PC-3 (cell line): ENCODE data around the gene ACOXL. TPM values are rescaled to one million over a fixed set of nuclear protein-coding genes. Genes with fewer than 3 reads are reported as not detected.

ENCODE experiments used
- ATAC-seq: fragments of 200-7000 bp; cut with Tn5 transposase; 2 replicates; pipeline ENCODE4 v1.9.1; 2020; ENCODE audit warnings: mild to moderate bottlenecking, moderate library complexity
- BruUV-seq: library from RNA; stranded (reverse); fragments of 400-500 nt; replicated peaks from 2 replicates; lab custom pipeline; 2021; lab: Mats Ljungman, UMichigan
- CTCF ChIA-PET: fragments of 300-600 bp; sonication (Branson Sonifier 250); formaldehyde crosslinking; loops from one replicate; lab custom pipeline; 2022; ENCODE audit warnings: antibody characterized with exemption; lab: Charles Lee
- POLR2A ChIA-PET: fragments of 300-600 bp; sonication (Branson Sonifier 250); formaldehyde crosslinking; loops from one replicate; lab custom pipeline; 2022; ENCODE audit warnings: antibody characterized with exemption; ENCODE audit not compliant: unreplicated experiment; lab: Charles Lee
- DNase-seq: peaks from one replicate; pipeline ENCODE4 v3.0.0-alpha.2; 2015
- H2AFZ ChIP-seq: fragments of 300-600 bp; sonication (generic); 2 replicates; pipeline ENCODE4 v1.6.0; 2016; ENCODE audit warnings: antibody characterized with exemption, low read length
- H3F3A ChIP-seq: fragments of 300-600 bp; sonication (generic); one replicate; pipeline ENCODE4 v1.6.0; 2017; ENCODE audit warnings: antibody characterized with exemption, low read length, control low read depth, mild to moderate bottlenecking; ENCODE audit not compliant: unreplicated experiment
- H3K27ac ChIP-seq: fragments of 300-600 bp; sonication (generic); 2 replicates; pipeline ENCODE4 v1.5.1; 2016; ENCODE audit warnings: mild to moderate bottlenecking, low read length
- H3K27me3 ChIP-seq: fragments of 300-600 bp; sonication (generic); 2 replicates; pipeline ENCODE4 v1.6.1; 2016; ENCODE audit warnings: low read length, mixed read lengths
- H3K36me3 ChIP-seq: fragments of 300-600 bp; sonication (generic); 2 replicates; pipeline ENCODE4 v1.6.1; 2016; ENCODE audit warnings: low read depth, mixed run types, low read length, mixed read lengths
- H3K4me1 ChIP-seq: fragments of 300-600 bp; sonication (generic); 2 replicates; pipeline ENCODE4 v1.5.1; 2016; ENCODE audit warnings: low read length; ENCODE audit not compliant: insufficient read depth
- H3K4me2 ChIP-seq: fragments of 300-600 bp; sonication (generic); 2 replicates; pipeline ENCODE4 v1.6.0; 2016; ENCODE audit warnings: low read length
- H3K4me3 ChIP-seq: fragments of 300-600 bp; sonication (generic); 2 replicates; pipeline ENCODE4 v1.5.1; 2016; ENCODE audit warnings: mild to moderate bottlenecking, low read length, mixed read lengths
- H3K79me2 ChIP-seq: fragments of 300-600 bp; sonication (generic); 2 replicates; pipeline ENCODE4 v1.6.1; 2017; ENCODE audit warnings: low read length, mixed read lengths
- H3K9ac ChIP-seq: fragments of 300-600 bp; sonication (generic); 2 replicates; pipeline ENCODE4 v1.6.0; 2016; ENCODE audit warnings: mild to moderate bottlenecking, low read length
- H3K9me2 ChIP-seq: fragments of 300-600 bp; sonication (generic); replicated peaks from 2 replicates; pipeline ENCODE4 v1.6.1; 2016; ENCODE audit warnings: mixed run types, low read length, mixed read lengths
- H3K9me3 ChIP-seq: fragments of 300-600 bp; sonication (generic); 2 replicates; pipeline ENCODE4 v1.6.1; 2016; ENCODE audit warnings: low read length, mixed read lengths
- H4K20me1 ChIP-seq: fragments of 300-600 bp; sonication (generic); 2 replicates; pipeline ENCODE4 v1.6.1; 2016; ENCODE audit warnings: low read length, mixed read lengths
- CTCF ChIP-seq: fragments of 300-600 bp; sonication (generic); conservative IDR thresholded peaks from 2 replicates; pipeline ENCODE4 v1.5.1; 2017; ENCODE audit warnings: antibody characterized with exemption, low read depth, mild to moderate bottlenecking, low read length
- EZH2 ChIP-seq: fragments of 300-600 bp; sonication (generic); IDR thresholded peaks from one replicate; pipeline ENCODE4 v1.6.1; 2017; ENCODE audit warnings: antibody characterized with exemption, mild to moderate bottlenecking, low read length; ENCODE audit not compliant: unreplicated experiment
- EZH2phosphoT487 ChIP-seq: fragments of 300-600 bp; sonication (generic); IDR thresholded peaks from 2 replicates; pipeline ENCODE4 v1.6.1; 2018; ENCODE audit warnings: mild to moderate bottlenecking, antibody characterized with exemption, low read length, borderline replicate concordance
- intact Hi-C: fragments of 100-400 bp; cut with micrococcal nuclease; formaldehyde crosslinking; loops from 2 replicates; pipeline ENCODE4 v1.9.0; 2023
- total RNA-seq: library from RNA; depleted of rRNA; stranded (reverse); fragments of >200 nt; gene quantifications from 2 replicates; pipeline ENCODE4 v1.2.3, GENCODE V29; 2014

ACOXL gene
- total RNA-seq, 1 experiment from 2014 or later, result 16.3 TPM

GRCh38 chr2:110998311-110998710 lies 265.9 kb downstream of the ACOXL start:
- H3K27me3 ChIP-seq, result no peaks in the 10 kb centered on the region
- DNase-seq (no peak), ATAC-seq (no peak)
- H3K9me2 ChIP-seq, result no peaks in the 10 kb centered on the region
- H3K9ac ChIP-seq, result no peak overlapping the region
- intact Hi-C loops, result no loop called here
- no peaks in the 10 kb centered on the region for H4K20me1 ChIP-seq
- H3K9me3 ChIP-seq, result no peaks in the 10 kb centered on the region
- no peak overlapping the region for H3K4me3 ChIP-seq
- BruUV-seq, result no TSS peak
- no peaks in the 10 kb centered on the region for H3K4me1 ChIP-seq
- H3K27ac ChIP-seq, result no peak overlapping the region
- ChIA-PET CTCF (no interaction called here), POLR2A (no interaction called here)
- no peak overlapping the region for H2AFZ ChIP-seq
- no peaks in the 10 kb centered on the region for H3F3A ChIP-seq
- TF ChIP-seq EZH2, result no peak
- no peak for TF ChIP-seq EZH2phosphoT487
- no peak for TF ChIP-seq CTCF
- no peak overlapping the region for H3K4me2 ChIP-seq
- no peaks in the 10 kb centered on the region for H3K36me3 ChIP-seq
- no peaks in the 10 kb centered on the region for H3K79me2 ChIP-seq

DNA sequence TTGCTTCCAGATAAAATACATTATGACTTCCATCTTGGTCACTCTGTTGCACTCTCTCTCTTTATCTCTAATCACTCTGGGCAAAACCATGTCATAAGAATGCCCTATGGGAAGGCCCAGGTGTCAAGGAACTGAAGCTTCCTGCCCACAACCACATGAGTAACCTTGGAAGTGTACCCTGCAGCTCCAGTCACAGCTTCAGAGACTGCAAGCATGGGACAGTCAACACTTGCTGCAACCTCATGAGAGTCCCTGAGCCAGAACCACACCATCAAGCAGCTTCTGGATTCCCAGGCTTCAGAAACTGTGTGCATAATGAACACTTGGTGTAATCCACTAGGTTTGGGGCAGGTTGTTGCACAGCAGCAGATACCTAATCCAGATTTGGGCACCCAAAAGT lies 267.3 kb downstream of the ACOXL start:
- CTCF ChIA-PET, result no interaction called here

More for the DNA sequence above, 267.3 kb downstream of the ACOXL start:
- TF ChIP-seq EZH2phosphoT487, result no peak
- no peak for TF ChIP-seq CTCF
- TF ChIP-seq EZH2, result no peak
- no peaks in the 10 kb centered on the region for H3K27me3 ChIP-seq
- no peaks in the 10 kb centered on the region for H3K79me2 ChIP-seq
- no peak overlapping the region for H3K9ac ChIP-seq
- no peaks in the 10 kb centered on the region for H3K9me2 ChIP-seq
- no peak for DNase-seq
- intact Hi-C loops, result no loop called here
- no peak for ATAC-seq
- H2AFZ ChIP-seq, result no peak overlapping the region
- H3K9me3 ChIP-seq, result no peaks in the 10 kb centered on the region
- no peak overlapping the region for H3K4me2 ChIP-seq
- no peaks in the 10 kb centered on the region for H3K4me1 ChIP-seq
- POLR2A ChIA-PET, result no interaction called here
- no peak overlapping the region for H3K27ac ChIP-seq
- H3K36me3 ChIP-seq, result no peaks in the 10 kb centered on the region
- H3F3A ChIP-seq, result no peaks in the 10 kb centered on the region
- no TSS peak for BruUV-seq
- H3K4me3 ChIP-seq, result no peak overlapping the region
- no peaks in the 10 kb centered on the region for H4K20me1 ChIP-seq
